GM19023 (cell line): ENCODE data around the gene ZNF497.
"Not testable (repeated sequence)": the region's sequence is repeated elsewhere in the genome, so short reads cannot be mapped to it uniquely, and the experiment has no call there.

Experiments used
- ATAC-seq: cut with Tn5 transposase; IDR thresholded peaks from one replicate; pipeline ENCODE4 v1.9.1; 2021; ENCODE audit warnings: mild to moderate bottlenecking, moderate library complexity; ENCODE audit not compliant: unreplicated experiment

ZNF497 gene

GRCh38 chr19:58350001-58350861 lies 12.3 kb downstream of the ZNF497 start:
- ATAC-seq, result no peak

- no peak for ATAC-seq
Observed at GRCh38 chr19:58349590-58349989, 13.0 kb downstream of the ZNF497 start.

- not testable (repeated sequence) for ATAC-seq
Observed at GRCh38 chr19:58348080-58348479, 14.5 kb downstream of the ZNF497 start.

GRCh38 chr19:58346961-58347929 lies 15.3 kb downstream of the ZNF497 start:
- peak; percentile 84 for ATAC-seq

- no peak for ATAC-seq
Observed at GRCh38 chr19:58345558-58345957, 17.0 kb downstream of the ZNF497 start.

GRCh38 chr19:58338825-58339558 lies 23.6 kb downstream of the ZNF497 start:
- ATAC-seq, result no peak

GRCh38 chr19:58338336-58338735 lies 24.2 kb downstream of the ZNF497 start:
- no peak for ATAC-seq

- ATAC-seq, result no peak
Observed at GRCh38 chr19:58336820-58337219, 25.7 kb downstream of the ZNF497 start.

- ATAC-seq, result no peak
Observed at GRCh38 chr19:58336216-58336615, 26.3 kb downstream of the ZNF497 start.

GRCh38 chr19:58335630-58336029 lies 26.9 kb downstream of the ZNF497 start:
- ATAC-seq, result no peak

- no peak for ATAC-seq
Observed at GRCh38 chr19:58334691-58335249, 27.8 kb downstream of the ZNF497 start.

- no peak for ATAC-seq
Observed at GRCh38 chr19:58332697-58333096, 29.9 kb downstream of the ZNF497 start.

GRCh38 chr19:58330458-58330857 lies 32.1 kb downstream of the ZNF497 start:
- ATAC-seq, result no peak

GRCh38 chr19:58328999-58329398 lies 33.6 kb downstream of the ZNF497 start:
- no peak for ATAC-seq

- peak; percentile 88 for ATAC-seq
Observed at GRCh38 chr19:58326914-58327726, 35.4 kb downstream of the ZNF497 start, which contains the start of gene ZSCAN22. Gene ZSCAN22, plus strand, starts transcription at chr19:58326994. Its CDS starts 7,809 bp downstream, at chr19:58334803.

GRCh38 chr19:58326501-58326913 lies 36.0 kb downstream of the ZNF497 start:
- no peak for ATAC-seq

- no peak for ATAC-seq
Observed at GRCh38 chr19:58325311-58326022, 37.1 kb downstream of the ZNF497 start.

- ATAC-seq, result no peak
Observed at GRCh38 chr19:58319241-58319640, 43.3 kb downstream of the ZNF497 start.

- no peak for ATAC-seq
Observed at GRCh38 chr19:58318297-58318696, 44.3 kb downstream of the ZNF497 start.
